Heart left ventricle (tissue), 13 donors: ENCODE data around the gene SPATS2L.

Source experiments
- CTCF ChIP-seq, 12 donors: fragments of 200-600 bp; sonication (generic) in 4 of 12; IDR thresholded peaks; one replicate each; pipeline versions ENCODE4 v1.5.0 to v1.8.0; 2018 to 2022; ENCODE audit warnings: antibody characterized with exemption in 12 of 12, mild to moderate bottlenecking in 5 of 12
- POLR2A ChIP-seq, 2 donors: fragments of 450-650 bp; IDR thresholded peaks; one replicate each; pipeline ENCODE4 v1.6.1; 2017; ENCODE audit warnings: antibody characterized with exemption in 2 of 2, mild to moderate bottlenecking in 2 of 2, moderate library complexity in 2 of 2
- donor health status: ischemic (EF 13 %, LVEDD 7.1; RV severe dilation, severe dysfunction).
- donor health status: DM: no; HTN: yes; CAD: no.
- donor health status: DM: no; HTN: no; CAD: no.
- donor health status: ischemic (EF 25% LVEDD 6.9; RV normal size, moderate dysfunction).
- donor health status: ischemic (EF 25% LVEDD 5.7; RV mildly dilated, moderate dysfunction).
- donor health status: ischemic (EF 35%, LVEDD 5.7; RV mildly dilated, moderate dysfunction).
- donor health status: nonischemic (EF 11% LVEDD 7.7; RV severe dilation, severe dysfunction).
- donor health status: DM: yes; HTN: yes; CAD: no.
- donor health status: PGD.
- donor health status: ischemic (EF 29% LVEDD 5.4; RV normal size, mild dysfunction).
- donor health status: nonischemic (EF 23%, LVEDD 6.1; RV moderate dilation, normal function).

GRCh38 chr2:200279857-200280256 lies 26.6 kb upstream of the SPATS2L start:
- TF ChIP-seq CTCF (IDR thresholded peaks at IDR 0.05) (no peak), POLR2A (IDR thresholded peaks at IDR 0.05) (no peak)
